Pancreas (tissue), 10 donors: ENCODE data around the gene VSIR. TPM values are rescaled to one million over a fixed set of nuclear protein-coding genes. Genes with fewer than 3 reads are reported as not detected.

Source experiments
- ATAC-seq, 4 donors: fragments of 200-7000 bp; cut with Tn5 transposase; one replicate each; pipeline versions ENCODE4 v1.8.0 to v1.9.1; 2020; ENCODE audit warnings: mild to moderate bottlenecking in 4 of 4, moderate library complexity in 4 of 4
- DNase-seq, 6 donors: peaks; one replicate each; pipeline ENCODE4 v3.0.0-alpha.2; 2020
- FAIRE-seq: peaks from 2 replicates; lab custom pipeline; 2012; peaks lifted over from hg19 to GRCh38; lab: Jason Lieb, UNC
- H3K27ac ChIP-seq, 4 donors: fragments of 200-600 bp; sonication (generic); 1 replicate in 3 of 4; 2 replicates in 1 of 4; pipeline versions ENCODE4 v1.5.0 to v1.8.0; 2020
- H3K27me3 ChIP-seq, 4 donors: fragments of 200-600 bp; one replicate each; pipeline ENCODE4 v1.8.0; 2021
- H3K36me3 ChIP-seq, 3 donors: fragments of 200-600 bp; sonication (generic) in 1 of 3; one replicate each; pipeline versions ENCODE4 v1.5.0 to v1.8.0; 2020 to 2021
- H3K4me1 ChIP-seq, 3 donors: fragments of 200-600 bp; one replicate each; pipeline ENCODE4 v1.8.0; 2021
- H3K4me3 ChIP-seq, 4 donors: fragments of 200-600 bp; sonication (generic) in 2 of 4; one replicate each; pipeline versions ENCODE4 v1.5.0 to v1.8.0; 2020 to 2021
- H3K9me3 ChIP-seq, 4 donors: fragments of 200-600 bp; one replicate each; pipeline ENCODE4 v1.8.0; 2021
- CTCF ChIP-seq, 4 donors: fragments of 200-600 bp; sonication (generic) in 3 of 4; IDR thresholded peaks; one replicate each; pipeline versions ENCODE4 v1.5.0 to v1.8.0; 2021; ENCODE audit warnings: antibody characterized with exemption in 4 of 4
- WGBS, 2 donors: extraction: QIAGEN DNeasy Blood & Tissue Kit; methylation state at CpG; one replicate each; pipeline ENCODE4 v1.1.7; 2013; 5-methylcytosine and 5-hydroxymethylcytosine counted together
- intact Hi-C, 3 donors: fragments of 100-400 bp; cut with DNase I; formaldehyde crosslinking; loops; one replicate each; pipeline versions ENCODE4 v1.11.1 to v1.14.2; 2022
- polyA plus RNA-seq, 2 donors: library from polyadenylated mRNA; stranded (reverse); fragments of 200-250 nt; gene quantifications; one replicate each; pipeline ENCODE4 v1.2.3, GENCODE V29; 2013
- total RNA-seq, 6 donors: library from RNA; stranded (reverse); fragmentation: NEBNext Ultra II Directional in 4 of 6; extraction: Animal tissue kit (Norgen Biotek cat#: 25700) in 4 of 6; gene quantifications; one replicate each; pipeline versions ENCODE4 v1.2.1 to v1.2.4, GENCODE V29; 2021 to 2023
- donor health status: healthy with polysubstance abuse.
- donor health status: DM: no; HTN: no; CAD: no; lungs with moderate emphysema.
- donor health status: DM: no; HTN: no; CAD: no.
- donor health status: control.
- donor health status: control.
- donor health status: Bipolar disorder and iron deficiency.
- donor health status: DM: yes; HTN: yes; CAD: no.
- donor health status: DM: no; HTN: no; CAD: no.
- donor health status: DM: no; HTN: no; CAD: no.
- donor health status: DM: yes; HTN: yes; CAD: no.

The VSIR gene
- total and polyA plus RNA-seq, 8 donors: 3.7 to 27.6 (median 9.3) TPM

GRCh38 chr10:71816421-71816851 lies 43.1 kb upstream of the VSIR start:
- Histone ChIP-seq H3K36me3 (peaks cover 16 to 63% (median 45%) of the 10 kb centered on the region in 3 donors), H3K4me1 (no peaks in the 10 kb centered on the region), H3K27ac (no peak overlapping the region), H3K9me3 (no peaks in the 10 kb centered on the region), H3K27me3 (no peaks in the 10 kb centered on the region), H3K4me3 (no peak overlapping the region)
- intact Hi-C loops: loop anchor here in 1 of 3 donors (10.0 kb wide), 1 partner anchor 432 kb away; no protein-coding TSS in a partner anchor
- ATAC-seq (no peak), DNase-seq (no peak), FAIRE-seq (no peak)
- TF ChIP-seq CTCF (IDR thresholded peaks at IDR 0.05): no peak
- 85 to 94% methylated on average over 12 of the region's 12 CpGs for WGBS, 2 donors

GRCh38 chr10:71815515-71816130 lies 42.3 kb upstream of the VSIR start:
- no peak for DNase-seq
- FAIRE-seq: no peak
- intact Hi-C loops: loop anchor here in 1 of 3 donors (10.0 kb wide), 1 partner anchor 431 kb away; no protein-coding TSS in a partner anchor

GRCh38 chr10:71814922-71815411 lies 41.6 kb upstream of the VSIR start:
- H3K36me3 ChIP-seq: peaks cover 14 to 49% (median 32%) of the 10 kb centered on the region in 3 donors
- no peak for TF ChIP-seq CTCF (IDR thresholded peaks at IDR 0.05)
- H3K9me3 ChIP-seq: no peaks in the 10 kb centered on the region
- H3K4me1 ChIP-seq: no peaks in the 10 kb centered on the region
- intact Hi-C loops: loop anchor here in 1 of 3 donors (10.0 kb wide), 1 partner anchor 430 kb away; no protein-coding TSS in a partner anchor
- no peak overlapping the region for H3K4me3 ChIP-seq
- WGBS, 2 donors: 94% methylated on average over 26 of the region's 26 CpGs
- no peak overlapping the region for H3K27ac ChIP-seq
- no peak for ATAC-seq
- no peak for FAIRE-seq
- H3K27me3 ChIP-seq: no peaks in the 10 kb centered on the region
- DNase-seq: peak in 1 of 6 donors; percentile 66

More at GRCh38 chr10:71815515-71816130, 42.3 kb upstream of the VSIR start:
- no peaks in the 10 kb centered on the region for H3K27me3 ChIP-seq
- 84 to 90% methylated on average over 15 of the region's 15 CpGs for WGBS, 2 donors
- ATAC-seq: no peak
- no peaks in the 10 kb centered on the region for H3K4me1 ChIP-seq
- no peaks in the 10 kb centered on the region for H3K9me3 ChIP-seq
- H3K36me3 ChIP-seq: peaks cover 16 to 55% (median 37%) of the 10 kb centered on the region in 3 donors
- H3K4me3 ChIP-seq: no peak overlapping the region
- no peak for TF ChIP-seq CTCF (IDR thresholded peaks at IDR 0.05)
- no peak overlapping the region for H3K27ac ChIP-seq

GRCh38 chr10:71812913-71813590 lies 39.7 kb upstream of the VSIR start:
- FAIRE-seq (no peak), ATAC-seq (peak; percentile 19 to 29 (median 24)), DNase-seq (no peak)
- Histone ChIP-seq H3K4me3 (no peak overlapping the region), H3K36me3 (peaks cover 0 to 30% (median 21%) of the 10 kb centered on the region in 3 donors), H3K27me3 (no peaks in the 10 kb centered on the region), H3K9me3 (no peaks in the 10 kb centered on the region), H3K4me1 (no peaks in the 10 kb centered on the region), H3K27ac (no peak overlapping the region)
- TF ChIP-seq CTCF (IDR thresholded peaks at IDR 0.05): no peak
- 33 to 39% methylated on average over 9 to 11 of the region's 11 CpGs for WGBS, 2 donors
- intact Hi-C loops: loop anchor here in 1 of 3 donors (10.0 kb wide), 1 partner anchor 428 kb away; no protein-coding TSS in a partner anchor
